Left lung (tissue), 10 donors: Measurements from ENCODE around the gene SLC12A5. TPM values are rescaled to one million over a fixed set of nuclear protein-coding genes. Genes with fewer than 3 reads are reported as not detected.

ENCODE experiments used
- ATAC-seq: fragments of 200-7000 bp; cut with Tn5 transposase; one replicate; pipeline ENCODE4 v1.9.1; 2020; ENCODE audit warnings: moderate library complexity
- DNase-seq, 4 donors: peaks; one replicate each; pipeline ENCODE4 v3.0.0-alpha.2; 2013 to 2020
- H3K27ac ChIP-seq, 2 donors: fragments of 200-600 bp; sonication (generic) in 1 of 2; one replicate each; pipeline versions ENCODE4 v1.5.0 to v1.8.0; 2020 to 2021
- H3K27me3 ChIP-seq, 2 donors: fragments of 200-600 bp; sonication (generic) in 1 of 2; one replicate each; pipeline versions ENCODE4 v1.5.0 to v1.8.0; 2020 to 2021
- H3K36me3 ChIP-seq, 2 donors: fragments of 200-600 bp; sonication (generic) in 1 of 2; one replicate each; pipeline versions ENCODE4 v1.5.0 to v1.8.0; 2020 to 2021
- H3K4me1 ChIP-seq, 2 donors: fragments of 200-600 bp; one replicate each; pipeline ENCODE4 v1.8.0; 2021
- H3K4me3 ChIP-seq, 2 donors: fragments of 200-600 bp; sonication (generic) in 1 of 2; one replicate each; pipeline versions ENCODE4 v1.5.0 to v1.8.0; 2020 to 2021; ENCODE audit warnings: mild to moderate bottlenecking in 1 of 2
- H3K9me3 ChIP-seq, 2 donors: fragments of 200-600 bp; sonication (generic) in 1 of 2; one replicate each; pipeline versions ENCODE4 v1.5.0 to v1.8.0; 2020 to 2021
- intact Hi-C, 2 donors: fragments of 100-400 bp; cut with DNase I; formaldehyde crosslinking; loops; one replicate each; pipeline versions ENCODE4 v1.11.2 to v1.14.2; 2022
- polyA plus RNA-seq, 6 donors: library from polyadenylated mRNA; unstranded; fragments of 120-200 nt; gene quantifications; one replicate each; pipeline ENCODE4 v1.2.1, GENCODE V29; 2013; ENCODE audit not compliant: insufficient read length in 6 of 6
- total RNA-seq, 2 donors: library from RNA; stranded (reverse); fragmentation: NEBNext Ultra II Directional; extraction: Animal tissue kit (Norgen Biotek cat#: 25700); gene quantifications; one replicate each; pipeline ENCODE4 v1.2.1, GENCODE V29; 2021
- TF ChIP-seq, protein P1 (sequence below), 2 donors: fragments of 200-600 bp; sonication (generic) in 1 of 2; IDR thresholded peaks; one replicate each; pipeline versions ENCODE4 v1.5.0 to v1.8.0; 2021; ENCODE audit warnings: antibody characterized with exemption in 2 of 2
- donor health status: DM: no; HTN: yes; CAD: no.
- donor health status: DM: no; HTN: no; CAD: no.

SLC12A5 gene
- total and polyA plus RNA-seq, 8 donors: 0.71 to 2.9 (median 1.5) TPM

DNA sequence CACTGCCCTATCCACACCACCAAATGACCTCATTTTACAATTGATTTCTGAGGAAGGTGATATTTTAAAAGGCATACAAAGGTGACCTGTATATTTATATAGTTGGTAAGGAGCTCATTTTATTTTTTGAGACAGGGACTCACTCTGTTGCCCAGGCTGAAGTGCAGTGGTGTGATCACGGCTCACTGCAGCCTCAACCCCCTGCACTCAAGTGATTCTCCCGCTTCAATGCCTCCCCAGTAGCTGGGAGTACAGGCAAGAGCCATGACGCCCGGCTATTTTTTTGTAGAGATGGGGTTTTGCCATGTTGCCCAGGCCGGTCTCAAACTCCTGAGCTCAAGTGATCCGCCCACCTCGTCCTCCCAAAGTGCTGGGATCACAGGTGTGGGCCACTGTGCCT lies 47.8 kb downstream of the SLC12A5 start:
- no peak overlapping the region for H3K4me3 ChIP-seq
- H3K27ac ChIP-seq: no peak overlapping the region
- peaks cover 0 to 20% of the 10 kb centered on the region in 2 donors for H3K4me1 ChIP-seq
- no peaks in the 10 kb centered on the region for H3K27me3 ChIP-seq
- DNase-seq (no peak), ATAC-seq (no peak)
- TF ChIP-seq, protein P1, sequence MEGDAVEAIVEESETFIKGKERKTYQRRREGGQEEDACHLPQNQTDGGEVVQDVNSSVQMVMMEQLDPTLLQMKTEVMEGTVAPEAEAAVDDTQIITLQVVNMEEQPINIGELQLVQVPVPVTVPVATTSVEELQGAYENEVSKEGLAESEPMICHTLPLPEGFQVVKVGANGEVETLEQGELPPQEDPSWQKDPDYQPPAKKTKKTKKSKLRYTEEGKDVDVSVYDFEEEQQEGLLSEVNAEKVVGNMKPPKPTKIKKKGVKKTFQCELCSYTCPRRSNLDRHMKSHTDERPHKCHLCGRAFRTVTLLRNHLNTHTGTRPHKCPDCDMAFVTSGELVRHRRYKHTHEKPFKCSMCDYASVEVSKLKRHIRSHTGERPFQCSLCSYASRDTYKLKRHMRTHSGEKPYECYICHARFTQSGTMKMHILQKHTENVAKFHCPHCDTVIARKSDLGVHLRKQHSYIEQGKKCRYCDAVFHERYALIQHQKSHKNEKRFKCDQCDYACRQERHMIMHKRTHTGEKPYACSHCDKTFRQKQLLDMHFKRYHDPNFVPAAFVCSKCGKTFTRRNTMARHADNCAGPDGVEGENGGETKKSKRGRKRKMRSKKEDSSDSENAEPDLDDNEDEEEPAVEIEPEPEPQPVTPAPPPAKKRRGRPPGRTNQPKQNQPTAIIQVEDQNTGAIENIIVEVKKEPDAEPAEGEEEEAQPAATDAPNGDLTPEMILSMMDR (IDR thresholded peaks at IDR 0.05): no peak
- no peaks in the 10 kb centered on the region for H3K9me3 ChIP-seq
- intact Hi-C loops: no loop called here
- peaks cover 0 to 47% of the 10 kb centered on the region in 2 donors for H3K36me3 ChIP-seq

DNA sequence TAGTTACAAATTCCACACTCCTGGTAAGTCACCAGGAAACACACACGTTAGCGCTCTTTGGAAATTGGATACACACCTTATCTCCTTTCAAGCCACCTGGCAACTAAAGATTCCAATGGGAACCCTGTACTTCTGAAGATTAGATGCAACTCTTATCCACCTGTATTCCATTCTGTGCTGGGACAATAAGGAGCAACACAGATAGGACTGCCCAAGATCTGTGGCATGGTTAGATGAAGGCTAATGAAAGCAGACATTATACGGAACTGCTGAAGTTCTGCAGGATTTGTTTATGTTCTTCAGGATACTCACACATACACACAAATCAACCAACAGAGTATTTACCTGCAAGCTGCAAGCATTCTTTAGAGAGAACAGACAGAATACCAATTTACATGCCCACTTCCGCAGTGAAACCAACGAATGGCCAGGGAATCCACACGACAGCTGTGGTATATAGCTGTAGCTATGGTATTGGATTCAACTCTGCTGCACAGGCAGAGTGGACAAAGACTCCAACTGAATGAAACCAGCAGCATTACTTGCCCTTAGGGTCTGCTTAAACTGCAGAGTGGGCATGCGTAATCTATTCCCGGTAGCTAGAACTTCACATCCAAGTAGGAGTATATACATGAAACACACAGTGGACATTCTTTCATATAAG lies 48.8 kb downstream of the SLC12A5 start:
- TF ChIP-seq, protein P1 (IDR thresholded peaks at IDR 0.05): no peak
- Histone ChIP-seq H3K27me3 (no peaks in the 10 kb centered on the region), H3K27ac (no peak overlapping the region), H3K4me1 (peaks cover 5 to 30% of the 10 kb centered on the region in 2 donors), H3K36me3 (peaks cover 0 to 47% of the 10 kb centered on the region in 2 donors), H3K9me3 (no peaks in the 10 kb centered on the region), H3K4me3 (no peak overlapping the region)
- DNase-seq (no peak), ATAC-seq (no peak)
- intact Hi-C loops: no loop called here

DNA sequence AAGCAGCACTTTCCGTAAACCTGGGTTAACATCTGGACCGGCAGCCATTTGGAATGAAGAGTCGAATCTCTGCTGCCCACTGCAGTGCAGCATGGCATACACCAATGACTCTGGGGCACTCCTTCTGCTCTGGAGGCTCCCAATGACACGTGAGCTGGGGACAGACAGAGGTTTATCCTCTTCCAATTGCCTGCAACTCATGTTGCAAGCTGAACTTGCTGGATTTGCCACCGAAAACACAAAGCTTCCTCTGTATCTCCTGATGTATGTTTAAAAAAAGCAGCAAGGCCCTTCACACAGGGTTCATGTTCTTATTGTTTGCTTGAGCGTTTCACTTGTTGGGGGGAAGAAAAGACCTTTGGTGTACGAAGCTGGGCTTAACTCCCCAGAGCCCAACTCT lies 49.9 kb downstream of the SLC12A5 start:
- Histone ChIP-seq H3K27ac (no peak overlapping the region), H3K27me3 (no peaks in the 10 kb centered on the region), H3K4me1 (peaks cover 14 to 41% of the 10 kb centered on the region in 2 donors), H3K36me3 (peaks cover 0 to 47% of the 10 kb centered on the region in 2 donors), H3K4me3 (no peak overlapping the region), H3K9me3 (no peaks in the 10 kb centered on the region)
- TF ChIP-seq, protein P1 (IDR thresholded peaks at IDR 0.05): no peak
- DNase-seq (no peak), ATAC-seq (no peak)
- intact Hi-C loops: no loop called here

DNA sequence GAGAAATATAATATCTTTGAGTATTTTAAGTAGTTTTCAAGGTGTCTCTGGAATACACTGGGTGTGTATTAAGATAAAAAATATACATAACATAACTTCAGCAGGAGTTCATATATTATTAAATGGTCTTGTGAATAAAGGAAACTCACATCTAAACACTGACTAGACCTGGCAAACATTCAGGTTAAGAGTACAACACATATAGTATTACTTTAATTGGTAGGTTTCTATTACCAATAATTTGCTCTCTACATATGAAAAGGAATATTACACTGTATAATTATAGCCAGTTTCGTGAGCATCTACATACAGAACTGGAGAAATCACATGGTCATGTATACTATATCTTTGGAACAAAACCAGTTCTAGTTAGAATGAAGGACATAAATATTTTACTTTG lies 52.1 kb downstream of the SLC12A5 start:
- peaks cover 29 to 63% of the 10 kb centered on the region in 2 donors for H3K4me1 ChIP-seq
- H3K27ac ChIP-seq: no peak overlapping the region
- intact Hi-C loops: no loop called here
- H3K9me3 ChIP-seq: no peaks in the 10 kb centered on the region
- no peaks in the 10 kb centered on the region for H3K27me3 ChIP-seq
- no peak for DNase-seq
- no peak for ATAC-seq
- TF ChIP-seq, protein P1 (IDR thresholded peaks at IDR 0.05): no peak
- H3K36me3 ChIP-seq: peaks cover 0 to 29% of the 10 kb centered on the region in 2 donors
- H3K4me3 ChIP-seq: no peak overlapping the region

DNA sequence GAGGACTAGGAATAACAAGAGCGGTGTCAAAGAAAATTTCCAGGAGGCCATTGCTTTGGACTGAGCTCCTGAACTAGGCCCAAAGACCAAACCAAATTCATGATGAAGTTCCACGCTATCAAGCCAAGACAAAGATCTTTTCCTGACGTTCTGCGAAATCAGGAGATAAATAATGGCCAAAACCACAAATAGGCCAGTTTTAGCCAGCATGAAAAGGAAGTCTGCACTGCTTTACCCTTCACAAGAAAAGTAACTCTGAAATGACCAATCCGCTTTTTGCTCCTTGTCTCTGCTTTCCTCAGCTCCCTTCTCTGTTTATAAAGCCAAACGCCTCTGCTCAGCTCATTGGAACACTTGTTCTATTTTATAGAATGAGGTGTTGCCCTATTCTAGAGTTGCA lies 54.1 kb downstream of the SLC12A5 start:
- no peak for ATAC-seq
- no peak for DNase-seq
- H3K27me3 ChIP-seq: no peaks in the 10 kb centered on the region
- H3K9me3 ChIP-seq: no peaks in the 10 kb centered on the region
- peaks cover 41 to 83% of the 10 kb centered on the region in 2 donors for H3K4me1 ChIP-seq
- no peak overlapping the region for H3K4me3 ChIP-seq
- TF ChIP-seq, protein P1 (IDR thresholded peaks at IDR 0.05): no peak
- peaks cover 0 to 17% of the 10 kb centered on the region in 2 donors for H3K36me3 ChIP-seq
- H3K27ac ChIP-seq: no peak overlapping the region
- intact Hi-C loops: no loop called here
